ENCODE measurements around the gene DUSP9.

DUSP9 gene

DNA sequence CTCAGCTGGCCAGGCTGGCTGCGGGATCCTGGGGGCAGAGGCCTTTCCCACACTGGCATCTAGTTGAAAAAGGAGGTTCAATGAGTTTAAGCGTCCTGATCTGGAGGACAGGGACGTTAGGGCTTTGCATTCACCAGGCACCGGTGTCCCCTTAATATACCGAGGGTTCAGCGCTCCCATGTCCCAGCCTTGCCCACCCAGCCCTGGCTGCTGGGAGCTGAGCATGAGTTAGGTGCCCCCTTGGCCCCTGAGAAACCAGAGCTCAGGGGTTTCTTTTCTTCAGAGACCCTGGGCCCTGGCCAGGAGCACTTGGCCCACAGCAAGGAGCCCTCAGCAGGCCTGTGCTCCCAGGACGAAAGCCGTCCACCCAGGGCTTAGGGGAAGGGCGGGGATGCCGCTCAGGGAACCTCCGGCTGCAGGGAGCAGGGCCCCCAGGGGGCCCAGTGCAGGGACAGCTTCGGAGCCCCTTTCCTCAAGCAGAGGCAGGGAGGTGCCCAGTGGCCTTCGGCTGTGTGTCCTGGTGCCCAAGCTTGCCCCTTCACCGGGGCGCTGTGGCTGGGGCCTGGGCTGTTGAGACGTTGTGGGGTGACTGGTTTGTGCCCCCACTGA is 20.9 kb upstream of the DUSP9 start:
- DNase-seq (no peak), ATAC-seq (ENCODE audit: insufficient read depth, low read depth) (no peak)
- H3K4me2 ChIP-seq (ENCODE audit: insufficient read depth, low read length): no peak overlapping the region
- H3K4me3 ChIP-seq (ENCODE audit: low read depth in 1 of 2, low read length in 2 of 2): no peak overlapping the region
- no peaks in the 10 kb centered on the region for H3K27me3 ChIP-seq (ENCODE audit: insufficient read depth, low read length, poor library complexity)
- H3K4me1 ChIP-seq (ENCODE audit: insufficient read depth, low read length): no peaks in the 10 kb centered on the region
- no peaks in the 10 kb centered on the region for H3K9me3 ChIP-seq (ENCODE audit: insufficient read depth, low read length, severe bottlenecking)
- H3K27ac ChIP-seq (ENCODE audit: low read length): no peak overlapping the region
- no peaks in the 10 kb centered on the region for H3K79me2 ChIP-seq (ENCODE audit: insufficient read depth, low read length)
- no peak overlapping the region for H3K9ac ChIP-seq (ENCODE audit: low read depth, low read length)
- TF ChIP-seq CTCF (IDR thresholded peaks at IDR 0.05; ENCODE audit: borderline replicate concordance, extremely low read depth, low read length, poor library complexity, severe bottlenecking): no peak
- no peak overlapping the region for H2AFZ ChIP-seq (ENCODE audit: low read depth, low read length)
- no peaks in the 10 kb centered on the region for H3K36me3 ChIP-seq (ENCODE audit: insufficient read depth, low read length)
- H4K20me1 ChIP-seq (ENCODE audit: insufficient read depth, low read length): no peaks in the 10 kb centered on the region

DNA sequence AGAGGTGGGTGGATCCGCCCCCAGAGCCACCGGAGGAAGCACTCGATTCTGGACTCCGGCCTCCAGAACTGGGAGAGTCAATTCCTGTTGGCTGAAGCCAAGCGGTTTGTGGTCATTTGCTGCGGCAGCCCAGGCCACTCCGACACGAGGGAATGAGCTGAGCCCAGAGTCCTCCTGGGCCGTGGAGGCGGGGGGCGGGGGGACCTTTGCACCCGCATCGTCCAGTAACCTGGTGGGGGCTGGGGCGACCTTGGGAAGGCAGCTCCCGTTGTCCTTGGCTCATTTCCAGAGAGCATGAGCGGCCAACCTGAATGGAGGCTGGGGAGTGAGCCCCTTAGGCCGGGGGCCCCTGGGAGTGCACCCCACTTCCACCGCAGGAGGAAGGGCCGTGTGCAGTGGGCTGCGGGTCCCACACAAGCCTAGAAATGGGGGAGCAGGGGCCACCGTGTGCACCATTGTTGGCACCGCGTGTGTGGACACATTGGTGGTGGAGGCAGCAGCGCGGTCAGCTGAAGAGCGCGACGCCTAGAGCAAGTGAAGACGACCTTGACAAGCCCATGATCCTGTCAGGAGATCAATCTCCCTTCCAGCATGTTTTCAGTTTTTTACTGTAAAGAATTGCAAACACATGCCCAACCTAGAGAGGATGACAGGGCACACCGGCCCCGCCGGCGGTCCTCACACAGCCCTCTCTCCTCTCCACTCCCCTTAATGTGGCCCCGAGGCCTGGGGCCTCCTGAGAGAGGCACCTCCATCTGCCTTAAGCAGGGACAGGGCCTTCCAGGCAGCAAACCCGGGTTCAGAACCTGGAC is 19.9 kb upstream of the DUSP9 start:
- no peak overlapping the region for H3K4me3 ChIP-seq (ENCODE audit: low read depth in 1 of 2, low read length in 2 of 2)
- no peak overlapping the region for H3K27ac ChIP-seq (ENCODE audit: low read length)
- H3K9me3 ChIP-seq (ENCODE audit: insufficient read depth, low read length, severe bottlenecking): no peaks in the 10 kb centered on the region
- H3K27me3 ChIP-seq (ENCODE audit: insufficient read depth, low read length, poor library complexity): no peaks in the 10 kb centered on the region
- H3K79me2 ChIP-seq (ENCODE audit: insufficient read depth, low read length): no peaks in the 10 kb centered on the region
- no peak for DNase-seq
- H2AFZ ChIP-seq (ENCODE audit: low read depth, low read length): no peak overlapping the region
- H3K9ac ChIP-seq (ENCODE audit: low read depth, low read length): no peak overlapping the region
- no peaks in the 10 kb centered on the region for H4K20me1 ChIP-seq (ENCODE audit: insufficient read depth, low read length)
- no peaks in the 10 kb centered on the region for H3K36me3 ChIP-seq (ENCODE audit: insufficient read depth, low read length)
- TF ChIP-seq EZH2 (IDR thresholded peaks at IDR 0.05; ENCODE audit: borderline replicate concordance, low read depth, low read length, severe bottlenecking) (no peak), CTCF (IDR thresholded peaks at IDR 0.05; ENCODE audit: borderline replicate concordance, extremely low read depth, low read length, poor library complexity, severe bottlenecking) (no peak)
- no peak for ATAC-seq (ENCODE audit: insufficient read depth, low read depth)
- H3K4me2 ChIP-seq (ENCODE audit: insufficient read depth, low read length): no peak overlapping the region
- H3K4me1 ChIP-seq (ENCODE audit: insufficient read depth, low read length): no peaks in the 10 kb centered on the region

DNA sequence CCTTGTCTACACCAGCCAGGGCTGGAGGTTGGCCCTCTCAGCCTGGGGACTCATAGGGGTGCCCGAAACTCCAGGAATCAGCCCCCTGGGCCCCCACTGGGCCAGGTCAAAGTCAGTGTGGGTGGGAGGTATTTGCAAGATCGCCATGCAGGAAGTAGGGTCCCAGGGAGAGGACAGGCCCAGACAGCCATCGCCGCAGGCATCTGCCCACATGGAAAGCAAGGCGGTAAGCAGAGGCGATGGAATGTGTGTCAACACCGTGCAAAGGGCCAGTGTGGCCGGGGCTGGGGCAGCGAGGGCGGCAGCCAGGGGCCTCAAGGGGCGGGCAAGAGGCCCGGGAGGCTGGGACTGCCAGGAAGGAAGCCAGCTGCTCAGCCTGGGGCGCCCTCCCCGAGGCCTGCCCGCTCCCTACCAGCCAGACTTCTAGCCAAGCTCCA is 19.3 kb upstream of the DUSP9 start:
- TF ChIP-seq CTCF (IDR thresholded peaks at IDR 0.05; ENCODE audit: borderline replicate concordance, extremely low read depth, low read length, poor library complexity, severe bottlenecking) (no peak), EZH2 (IDR thresholded peaks at IDR 0.05; ENCODE audit: borderline replicate concordance, low read depth, low read length, severe bottlenecking) (no peak)
- no peak overlapping the region for H3K4me3 ChIP-seq (ENCODE audit: low read depth in 1 of 2, low read length in 2 of 2)
- H3K36me3 ChIP-seq (ENCODE audit: insufficient read depth, low read length): no peaks in the 10 kb centered on the region
- no peak overlapping the region for H3K9ac ChIP-seq (ENCODE audit: low read depth, low read length)
- DNase-seq (no peak), ATAC-seq (ENCODE audit: insufficient read depth, low read depth) (no peak)
- no peaks in the 10 kb centered on the region for H3K9me3 ChIP-seq (ENCODE audit: insufficient read depth, low read length, severe bottlenecking)
- no peak overlapping the region for H2AFZ ChIP-seq (ENCODE audit: low read depth, low read length)
- H3K79me2 ChIP-seq (ENCODE audit: insufficient read depth, low read length): no peaks in the 10 kb centered on the region
- no peaks in the 10 kb centered on the region for H3K4me1 ChIP-seq (ENCODE audit: insufficient read depth, low read length)
- no peak overlapping the region for H3K27ac ChIP-seq (ENCODE audit: low read length)
- no peaks in the 10 kb centered on the region for H3K27me3 ChIP-seq (ENCODE audit: insufficient read depth, low read length, poor library complexity)
- H3K4me2 ChIP-seq (ENCODE audit: insufficient read depth, low read length): no peak overlapping the region
- no peaks in the 10 kb centered on the region for H4K20me1 ChIP-seq (ENCODE audit: insufficient read depth, low read length)

Measured in DND-41 (cell line).